DOHH2 (cell line): ENCODE measurements around the gene RPRD1A.

Experiments used
- H3F3A ChIP-seq: fragments of 200-600 bp; sonication (generic), shearing (Covaris generic); 2 replicates; pipeline ENCODE4 v1.6.0; 2016; ENCODE audit warnings: antibody characterized with exemption, mild to moderate bottlenecking; ENCODE audit not compliant: control insufficient read depth, insufficient read depth
- H3K27ac ChIP-seq: fragments of 200-600 bp; sonication (generic); 2 replicates; pipeline ENCODE4 v1.5.1; 2014; ENCODE audit warnings: low read depth, mild to moderate bottlenecking, low read length, moderate library complexity
- H3K27me3 ChIP-seq: fragments of 200-600 bp; sonication (generic); 2 replicates; pipeline ENCODE4 v1.6.1; 2014; ENCODE audit warnings: mild to moderate bottlenecking, low read length, mixed read lengths; ENCODE audit not compliant: control insufficient read depth
- H3K36me3 ChIP-seq: fragments of 200-600 bp; sonication (generic); 2 replicates; pipeline ENCODE4 v1.6.1; 2014; ENCODE audit warnings: mild to moderate bottlenecking, low read length, moderate library complexity, mixed read lengths; ENCODE audit not compliant: control insufficient read depth
- H3K4me1 ChIP-seq: fragments of 200-600 bp; sonication (generic); 2 replicates; pipeline ENCODE4 v1.6.1; 2014; ENCODE audit warnings: mild to moderate bottlenecking, low read length, mixed read lengths; ENCODE audit not compliant: control insufficient read depth
- H3K4me2 ChIP-seq: fragments of 200-600 bp; sonication (generic); 2 replicates; pipeline ENCODE4 v1.6.0; 2014; ENCODE audit warnings: mild to moderate bottlenecking, low read length, moderate library complexity
- H3K4me3 ChIP-seq: fragments of 200-600 bp; sonication (generic); 2 replicates; pipeline ENCODE4 v1.5.1; 2014; ENCODE audit warnings: mild to moderate bottlenecking, low read length, mixed read lengths
- H3K79me2 ChIP-seq: fragments of 200-600 bp; sonication (generic); 2 replicates; pipeline ENCODE4 v1.6.1; 2014; ENCODE audit warnings: mild to moderate bottlenecking, low read length, mixed read lengths; ENCODE audit not compliant: control insufficient read depth
- H3K9me2 ChIP-seq: fragments of 200-600 bp; sonication (generic); replicated peaks from 2 replicates; pipeline ENCODE4 v1.6.1; 2014; ENCODE audit warnings: mild to moderate bottlenecking, low read length, mixed read lengths; ENCODE audit not compliant: control insufficient read depth
- H3K9me3 ChIP-seq: fragments of 200-600 bp; sonication (generic); 2 replicates; pipeline ENCODE4 v1.6.1; 2014; ENCODE audit warnings: antibody characterized with exemption, low read length, mixed read lengths; ENCODE audit not compliant: control insufficient read depth, insufficient read depth
- H4K20me1 ChIP-seq: fragments of 200-600 bp; sonication (generic); 2 replicates; pipeline ENCODE4 v1.6.0; 2014; ENCODE audit warnings: low read depth, mild to moderate bottlenecking, antibody characterized with exemption, low read length, moderate library complexity; ENCODE audit not compliant: control insufficient read depth, insufficient read depth
- CTCF ChIP-seq: fragments of 200-600 bp; sonication (generic); IDR thresholded peaks from one replicate; pipeline ENCODE4 v1.5.1; 2014; ENCODE audit warnings: antibody characterized with exemption, mild to moderate bottlenecking, low read depth, low read length; ENCODE audit not compliant: poor library complexity, severe bottlenecking
- EZH2phosphoT487 ChIP-seq: fragments of 200-600 bp; sonication (generic); IDR thresholded peaks from 2 replicates; pipeline ENCODE4 v1.6.1; 2017; ENCODE audit warnings: borderline replicate concordance, mild to moderate bottlenecking, antibody characterized with exemption, low read length, moderate library complexity, mixed read lengths

RPRD1A gene

GRCh38 chr18:35972197-35973000, 95.0 kb downstream of the RPRD1A start, which contains the start of gene RMP24:
Gene RMP24 (plus strand): TSS chr18:35972679.
- H3F3A ChIP-seq: no peaks in the 10 kb centered on the region
- no peaks in the 10 kb centered on the region for H4K20me1 ChIP-seq
- H3K36me3 ChIP-seq: peaks cover 40% of the 10 kb centered on the region
- H3K4me2 ChIP-seq: peak within 1 kb of the TSS; percentile 97
- TF ChIP-seq CTCF (no peak), EZH2phosphoT487 (no peak)
- H3K9me2 ChIP-seq: no peaks in the 10 kb centered on the region
- no peaks in the 10 kb centered on the region for H3K9me3 ChIP-seq
- H3K4me1 ChIP-seq: peaks cover 29% of the 10 kb centered on the region
- peak within 1 kb of the TSS; percentile 89 for H3K4me3 ChIP-seq
- no peaks in the 10 kb centered on the region for H3K27me3 ChIP-seq
- peaks cover 28% of the 10 kb centered on the region for H3K79me2 ChIP-seq
- peak within 1 kb of the TSS; percentile 49 for H3K27ac ChIP-seq

- no peaks in the 10 kb centered on the region for H4K20me1 ChIP-seq
- H3K79me2 ChIP-seq: peaks cover 28% of the 10 kb centered on the region
These were observed 95.6 kb downstream of the RPRD1A start for GRCh38 chr18:35971661-35972196.

GRCh38 chr18:35969676-35970075, 97.7 kb downstream of the RPRD1A start:
- H3K36me3 ChIP-seq: peaks cover 16% of the 10 kb centered on the region; the same call in 1 of the 2 replicates
- H3K27ac ChIP-seq: no peak overlapping the region
- H4K20me1 ChIP-seq: no peaks in the 10 kb centered on the region
- peaks cover 28% of the 10 kb centered on the region for H3K79me2 ChIP-seq
- H3K27me3 ChIP-seq: no peaks in the 10 kb centered on the region
- no peaks in the 10 kb centered on the region for H3F3A ChIP-seq
- no peaks in the 10 kb centered on the region for H3K9me3 ChIP-seq
- H3K9me2 ChIP-seq: no peaks in the 10 kb centered on the region
- H3K4me2 ChIP-seq: no peak overlapping the region
- no peak overlapping the region for H3K4me3 ChIP-seq
- no peak for TF ChIP-seq EZH2phosphoT487
- no peak for TF ChIP-seq CTCF
- peaks cover 29% of the 10 kb centered on the region for H3K4me1 ChIP-seq

More at GRCh38 chr18:35971661-35972196, 95.6 kb downstream of the RPRD1A start:
- Histone ChIP-seq H3K9me3 (no peaks in the 10 kb centered on the region), H3K27ac (peak overlapping the region; percentile 49), H3K4me1 (peaks cover 29% of the 10 kb centered on the region), H3K4me3 (peak overlapping the region; percentile 89), H3K9me2 (no peaks in the 10 kb centered on the region), H3K4me2 (peak overlapping the region; percentile 97), H3K27me3 (no peaks in the 10 kb centered on the region), H3K36me3 (peaks cover 34% of the 10 kb centered on the region), H3F3A (no peaks in the 10 kb centered on the region)
- TF ChIP-seq EZH2phosphoT487 (no peak), CTCF (no peak)
